ENCODE measurements around the gene CD44. TPM values are rescaled to one million over a fixed set of nuclear protein-coding genes. Genes with fewer than 3 reads are reported as not detected.

The CD44 gene
- total RNA-seq, 1 donor = 1,071 TPM

GRCh38 chr11:35142481-35143075 is 3.6 kb downstream of the CD44 start:
- no peaks in the 10 kb centered on the region for H3K9me3 ChIP-seq (ENCODE audit: low read depth, low read length)
- H3K27me3 ChIP-seq (ENCODE audit: insufficient read depth, low read length) = no peaks in the 10 kb centered on the region
- H3K4me3 ChIP-seq (ENCODE audit: low read length) = peak overlapping the region; percentile 13
- H3K4me1 ChIP-seq (ENCODE audit: insufficient read depth, low read length) = peaks cover 86% of the 10 kb centered on the region

DNA sequence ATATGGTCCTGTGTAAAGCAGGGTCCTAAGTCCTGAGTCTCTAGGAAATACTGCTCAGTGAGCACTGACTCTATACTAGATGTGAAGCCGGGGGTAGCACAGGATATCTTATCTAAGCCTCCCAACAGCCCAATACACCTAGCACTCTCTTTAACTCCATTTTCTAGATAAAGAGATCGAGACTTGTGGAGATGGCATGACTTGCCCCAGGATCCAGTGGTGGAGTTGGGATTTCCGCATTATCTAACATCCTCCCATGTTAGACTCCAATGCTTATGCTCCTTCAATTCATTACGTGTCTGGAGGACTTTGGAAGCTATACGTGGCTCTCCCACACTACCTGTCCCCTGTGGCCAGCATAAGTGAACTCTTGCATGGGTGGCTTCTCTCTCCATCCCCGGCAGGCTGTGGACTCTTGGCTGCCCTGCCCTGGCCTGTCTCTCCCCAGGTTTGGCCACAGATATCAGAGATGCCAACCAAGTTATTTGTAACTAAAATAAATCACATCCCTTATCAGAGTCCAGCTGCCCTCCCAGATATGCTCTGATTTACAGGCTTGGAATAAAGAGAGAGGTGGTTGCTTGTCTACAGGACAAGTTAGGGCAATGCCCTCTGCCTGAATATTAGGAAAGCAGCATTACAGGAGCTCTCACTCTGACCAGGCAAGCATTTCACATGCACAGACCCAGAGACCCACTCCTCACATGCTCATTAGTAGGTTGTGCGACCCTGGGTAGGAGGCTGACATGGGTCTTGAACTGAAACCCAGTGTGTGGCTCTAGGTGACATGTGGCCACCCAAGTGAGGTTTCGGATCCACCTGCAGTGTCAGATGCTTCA is 4.5 kb downstream of the CD44 start:
- H3K9me3 ChIP-seq (ENCODE audit: low read depth, low read length) = no peaks in the 10 kb centered on the region
- H3K4me3 ChIP-seq (ENCODE audit: low read length) = peak overlapping the region; percentile 12
- H3K27me3 ChIP-seq (ENCODE audit: insufficient read depth, low read length) = no peaks in the 10 kb centered on the region
- peaks cover 88% of the 10 kb centered on the region for H3K4me1 ChIP-seq (ENCODE audit: insufficient read depth, low read length)

GRCh38 chr11:35144136-35144741 is 5.3 kb downstream of the CD44 start:
- Histone ChIP-seq H3K9me3 (ENCODE audit: low read depth, low read length) (no peaks in the 10 kb centered on the region), H3K27me3 (ENCODE audit: insufficient read depth, low read length) (no peaks in the 10 kb centered on the region), H3K4me1 (ENCODE audit: insufficient read depth, low read length) (peaks cover 91% of the 10 kb centered on the region), H3K4me3 (ENCODE audit: low read length) (no peak overlapping the region)

DNA sequence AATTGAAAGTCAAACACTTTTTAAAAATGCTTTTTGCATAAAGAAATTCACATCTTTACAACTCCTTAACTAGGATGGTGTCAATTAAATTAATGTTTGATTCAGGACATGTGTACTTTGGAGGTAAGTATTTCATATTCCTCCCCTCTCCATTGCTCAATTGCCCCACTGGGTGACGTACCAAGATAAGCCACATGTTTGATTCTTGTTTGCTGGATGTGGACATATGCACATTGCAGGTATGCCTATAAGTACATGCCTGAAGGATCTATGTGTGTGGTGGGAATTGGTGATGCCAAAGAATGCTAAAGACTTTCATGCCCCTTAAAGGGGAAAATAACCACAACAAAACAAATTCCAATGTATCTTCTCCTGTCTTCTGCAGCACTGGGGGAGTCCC is 5.8 kb downstream of the CD44 start:
- Histone ChIP-seq H3K4me3 (ENCODE audit: low read length) (no peak overlapping the region), H3K9me3 (ENCODE audit: low read depth, low read length) (no peaks in the 10 kb centered on the region), H3K27me3 (ENCODE audit: insufficient read depth, low read length) (no peaks in the 10 kb centered on the region), H3K4me1 (ENCODE audit: insufficient read depth, low read length) (peaks cover 95% of the 10 kb centered on the region)

DNA sequence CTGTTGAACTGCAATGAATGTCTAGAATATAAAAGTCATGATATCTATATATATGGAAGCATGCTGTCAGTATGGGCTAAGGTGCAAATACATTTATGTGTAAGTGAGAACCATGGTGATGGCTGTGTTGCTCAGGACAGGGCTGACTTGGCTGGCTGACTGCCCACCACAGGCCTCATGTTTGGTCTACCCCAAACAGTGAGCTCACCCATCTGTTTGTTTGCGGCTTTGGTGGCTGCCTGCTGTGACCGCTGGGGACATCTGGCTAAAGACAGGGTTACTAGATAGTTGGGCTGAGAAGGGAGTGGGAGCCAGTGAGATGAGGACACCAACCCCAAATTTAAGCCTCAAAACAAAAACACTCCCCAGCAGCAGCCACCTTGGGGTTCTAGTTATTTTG is 6.3 kb downstream of the CD44 start:
- no peaks in the 10 kb centered on the region for H3K27me3 ChIP-seq (ENCODE audit: insufficient read depth, low read length)
- no peaks in the 10 kb centered on the region for H3K9me3 ChIP-seq (ENCODE audit: low read depth, low read length)
- no peak overlapping the region for H3K4me3 ChIP-seq (ENCODE audit: low read length)
- H3K4me1 ChIP-seq (ENCODE audit: insufficient read depth, low read length) = peaks cover 96% of the 10 kb centered on the region

- Histone ChIP-seq H3K4me1 (ENCODE audit: insufficient read depth, low read length) (peaks cover 97% of the 10 kb centered on the region), H3K27me3 (ENCODE audit: insufficient read depth, low read length) (no peaks in the 10 kb centered on the region), H3K4me3 (ENCODE audit: low read length) (no peak overlapping the region), H3K9me3 (ENCODE audit: low read depth, low read length) (no peaks in the 10 kb centered on the region)
Observed at GRCh38 chr11:35146074-35146521, 7.1 kb downstream of the CD44 start.

DNA sequence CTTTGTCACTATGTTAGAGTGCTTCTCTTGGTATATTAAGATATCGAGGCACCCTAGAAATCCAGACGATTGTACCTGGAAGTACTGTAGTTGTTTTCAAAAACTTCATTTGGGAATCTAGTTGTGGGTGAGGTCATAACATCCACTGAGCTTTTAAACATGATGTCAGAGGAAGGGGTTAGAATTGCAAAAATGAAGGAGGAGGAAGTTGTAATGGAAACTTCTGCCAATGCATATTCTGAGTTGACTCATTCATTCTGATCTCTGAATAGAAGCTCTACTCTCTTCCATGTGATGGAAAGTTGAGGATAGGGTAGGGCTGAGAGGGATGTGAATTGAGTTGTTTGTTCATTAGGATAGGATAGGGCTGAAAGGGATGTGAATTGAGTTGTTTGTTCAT is 7.7 kb downstream of the CD44 start:
- H3K4me1 ChIP-seq (ENCODE audit: insufficient read depth, low read length) = peaks cover 97% of the 10 kb centered on the region
- H3K27me3 ChIP-seq (ENCODE audit: insufficient read depth, low read length) = no peaks in the 10 kb centered on the region
- no peak overlapping the region for H3K4me3 ChIP-seq (ENCODE audit: low read length)
- no peaks in the 10 kb centered on the region for H3K9me3 ChIP-seq (ENCODE audit: low read depth, low read length)

GRCh38 chr11:35147235-35147634 is 8.3 kb downstream of the CD44 start:
- no peak overlapping the region for H3K4me3 ChIP-seq (ENCODE audit: low read length)
- H3K9me3 ChIP-seq (ENCODE audit: low read depth, low read length) = no peaks in the 10 kb centered on the region
- H3K4me1 ChIP-seq (ENCODE audit: insufficient read depth, low read length) = peaks cover 97% of the 10 kb centered on the region
- H3K27me3 ChIP-seq (ENCODE audit: insufficient read depth, low read length) = no peaks in the 10 kb centered on the region

GRCh38 chr11:35148163-35148837 is 9.3 kb downstream of the CD44 start:
- Histone ChIP-seq H3K27me3 (ENCODE audit: insufficient read depth, low read length) (no peaks in the 10 kb centered on the region), H3K9me3 (ENCODE audit: low read depth, low read length) (no peaks in the 10 kb centered on the region), H3K4me3 (ENCODE audit: low read length) (no peak overlapping the region), H3K4me1 (ENCODE audit: insufficient read depth, low read length) (peaks cover 97% of the 10 kb centered on the region)

GRCh38 chr11:35150454-35150853 is 11.5 kb downstream of the CD44 start:
- no peaks in the 10 kb centered on the region for H3K9me3 ChIP-seq (ENCODE audit: low read depth, low read length)
- no peaks in the 10 kb centered on the region for H3K27me3 ChIP-seq (ENCODE audit: insufficient read depth, low read length)
- H3K4me3 ChIP-seq (ENCODE audit: low read length) = no peak overlapping the region
- peaks cover 88% of the 10 kb centered on the region for H3K4me1 ChIP-seq (ENCODE audit: insufficient read depth, low read length)

DNA sequence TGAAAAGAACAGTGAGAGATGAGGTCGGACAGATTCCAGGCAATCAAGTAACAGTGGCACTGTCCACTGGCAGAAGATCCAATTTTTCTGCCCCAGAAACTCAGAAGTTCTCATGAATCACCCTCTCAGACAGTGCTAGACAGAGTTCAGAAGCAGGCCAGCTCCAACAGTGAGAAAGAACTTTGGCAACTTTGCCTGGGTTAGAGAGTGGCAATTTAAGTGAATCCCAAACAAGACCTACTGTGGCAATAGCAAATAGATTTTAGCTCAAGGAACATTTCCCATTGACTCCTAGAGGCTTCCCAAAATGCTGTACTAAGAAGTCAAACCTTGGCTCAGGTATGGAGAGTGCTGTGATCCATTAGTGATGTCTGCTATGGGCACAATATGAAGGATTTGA is 12.3 kb downstream of the CD44 start:
- Histone ChIP-seq H3K9me3 (ENCODE audit: low read depth, low read length) (no peaks in the 10 kb centered on the region), H3K4me3 (ENCODE audit: low read length) (no peak overlapping the region), H3K27me3 (ENCODE audit: insufficient read depth, low read length) (no peaks in the 10 kb centered on the region), H3K4me1 (ENCODE audit: insufficient read depth, low read length) (peaks cover 88% of the 10 kb centered on the region)

DNA sequence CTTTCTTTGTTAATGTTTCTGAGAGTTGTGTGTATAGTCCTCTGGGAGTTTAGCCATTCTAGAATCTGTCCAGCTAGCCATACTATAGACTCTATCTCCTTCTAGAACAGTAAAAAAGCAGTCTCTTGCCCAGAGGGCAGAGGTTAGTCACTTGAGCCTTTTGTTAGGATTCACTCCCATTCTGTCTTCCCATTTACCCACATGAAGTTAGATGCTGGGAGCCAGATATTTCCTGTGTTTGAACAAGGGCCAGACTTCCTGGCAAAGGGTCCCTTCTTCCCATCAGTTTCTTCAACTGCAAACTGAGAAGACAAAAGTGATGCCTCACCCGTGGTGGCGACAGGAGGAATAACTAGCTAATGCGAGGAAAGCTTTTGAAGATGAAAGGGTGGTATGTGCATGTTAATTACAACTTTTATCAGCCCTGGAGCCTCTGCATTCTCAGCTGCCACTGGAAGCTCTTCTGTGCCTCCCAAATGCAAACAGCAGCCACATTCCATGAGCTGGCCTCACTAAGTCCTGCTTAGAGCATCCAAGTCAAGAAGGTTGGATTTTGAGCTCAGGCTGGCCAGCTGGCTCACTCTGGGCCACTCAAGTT is 12.8 kb downstream of the CD44 start:
- Histone ChIP-seq H3K4me1 (ENCODE audit: insufficient read depth, low read length) (peaks cover 88% of the 10 kb centered on the region), H3K9me3 (ENCODE audit: low read depth, low read length) (no peaks in the 10 kb centered on the region), H3K4me3 (ENCODE audit: low read length) (no peak overlapping the region), H3K27me3 (ENCODE audit: insufficient read depth, low read length) (no peaks in the 10 kb centered on the region)

DNA sequence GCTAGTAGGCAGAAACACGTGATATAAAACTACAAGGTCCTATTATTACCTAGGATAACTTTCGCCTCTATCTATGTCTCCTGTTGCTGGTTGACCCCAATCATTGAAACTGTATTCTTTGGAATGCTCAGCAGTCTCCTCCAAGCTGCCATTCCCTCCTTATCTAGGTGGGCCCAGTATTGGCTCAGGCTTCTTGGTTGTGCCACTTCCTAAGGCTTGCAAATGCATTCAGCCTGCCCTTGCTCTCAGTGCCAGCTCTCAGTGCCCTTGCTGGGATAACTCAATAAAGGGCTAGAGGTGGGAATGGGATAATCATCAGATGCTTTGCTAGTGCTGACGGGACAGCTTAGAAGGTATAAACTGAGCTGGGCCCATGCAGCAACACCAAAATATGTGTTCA is 13.6 kb downstream of the CD44 start:
- H3K27me3 ChIP-seq (ENCODE audit: insufficient read depth, low read length) = no peaks in the 10 kb centered on the region
- H3K9me3 ChIP-seq (ENCODE audit: low read depth, low read length) = no peaks in the 10 kb centered on the region
- H3K4me1 ChIP-seq (ENCODE audit: insufficient read depth, low read length) = peaks cover 86% of the 10 kb centered on the region
- H3K4me3 ChIP-seq (ENCODE audit: low read length) = no peak overlapping the region

- Histone ChIP-seq H3K9me3 (ENCODE audit: low read depth, low read length) (no peaks in the 10 kb centered on the region), H3K4me1 (ENCODE audit: insufficient read depth, low read length) (peaks cover 86% of the 10 kb centered on the region), H3K4me3 (ENCODE audit: low read length) (no peak overlapping the region), H3K27me3 (ENCODE audit: insufficient read depth, low read length) (no peaks in the 10 kb centered on the region)
Observed at GRCh38 chr11:35153280-35153679, 14.3 kb downstream of the CD44 start.

DNA sequence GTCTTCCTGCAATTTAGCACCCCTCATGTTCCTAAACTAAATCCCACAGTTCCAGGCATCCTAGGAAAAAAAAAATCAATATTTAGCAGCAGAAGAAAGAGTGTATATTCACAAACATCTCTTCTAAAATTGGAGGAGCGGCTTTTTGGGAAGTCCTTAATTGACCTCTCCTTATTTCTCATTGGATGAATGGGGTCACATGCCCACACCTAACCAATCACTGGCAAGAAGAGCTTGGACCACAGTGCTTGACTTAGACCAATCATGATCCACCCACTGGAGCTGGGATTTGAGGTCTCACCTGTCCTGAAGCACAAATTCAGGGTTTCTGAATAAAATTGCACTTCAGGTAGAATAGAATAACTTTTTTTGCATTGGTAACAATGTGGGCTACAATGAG is 16.0 kb downstream of the CD44 start:
- peaks cover 88% of the 10 kb centered on the region for H3K4me1 ChIP-seq (ENCODE audit: insufficient read depth, low read length)
- no peaks in the 10 kb centered on the region for H3K9me3 ChIP-seq (ENCODE audit: low read depth, low read length)
- no peak overlapping the region for H3K4me3 ChIP-seq (ENCODE audit: low read length)

More for the DNA sequence above, 16.0 kb downstream of the CD44 start:
- H3K27me3 ChIP-seq (ENCODE audit: insufficient read depth, low read length) = no peaks in the 10 kb centered on the region
